Hepatocyte (in vitro differentiated cells): Measurements from ENCODE around the gene HEXD.

Experiments used
- EZH2 ChIP-seq: fragments of 200-600 bp; sonication (generic); IDR thresholded peaks from 2 replicates; pipeline ENCODE4 v1.6.1; 2016; ENCODE audit warnings: antibody characterized with exemption, mild to moderate bottlenecking, borderline replicate concordance
- TF ChIP-seq, protein P1 (sequence below): fragments of 200-600 bp; sonication (generic); IDR thresholded peaks from 2 replicates; pipeline ENCODE4 v1.5.1; 2016; ENCODE audit warnings: antibody characterized with exemption, mild to moderate bottlenecking; ENCODE audit not compliant: poor library complexity

DNA sequence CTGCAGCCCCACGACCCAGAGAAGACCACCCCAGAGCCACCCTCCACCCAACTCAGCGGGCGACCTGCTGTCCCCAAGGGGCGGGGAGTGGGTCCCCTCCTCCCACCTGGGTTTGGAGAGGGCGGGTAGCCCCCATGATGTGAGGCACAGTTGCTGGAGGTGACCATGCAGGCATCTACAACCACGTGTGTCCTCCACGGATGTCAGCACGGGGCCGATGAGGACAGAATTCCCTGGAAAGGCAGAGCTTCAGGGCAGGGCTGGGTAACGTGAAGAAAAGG lies 39.5 kb upstream of the HEXD start:
- TF ChIP-seq, protein P1, sequence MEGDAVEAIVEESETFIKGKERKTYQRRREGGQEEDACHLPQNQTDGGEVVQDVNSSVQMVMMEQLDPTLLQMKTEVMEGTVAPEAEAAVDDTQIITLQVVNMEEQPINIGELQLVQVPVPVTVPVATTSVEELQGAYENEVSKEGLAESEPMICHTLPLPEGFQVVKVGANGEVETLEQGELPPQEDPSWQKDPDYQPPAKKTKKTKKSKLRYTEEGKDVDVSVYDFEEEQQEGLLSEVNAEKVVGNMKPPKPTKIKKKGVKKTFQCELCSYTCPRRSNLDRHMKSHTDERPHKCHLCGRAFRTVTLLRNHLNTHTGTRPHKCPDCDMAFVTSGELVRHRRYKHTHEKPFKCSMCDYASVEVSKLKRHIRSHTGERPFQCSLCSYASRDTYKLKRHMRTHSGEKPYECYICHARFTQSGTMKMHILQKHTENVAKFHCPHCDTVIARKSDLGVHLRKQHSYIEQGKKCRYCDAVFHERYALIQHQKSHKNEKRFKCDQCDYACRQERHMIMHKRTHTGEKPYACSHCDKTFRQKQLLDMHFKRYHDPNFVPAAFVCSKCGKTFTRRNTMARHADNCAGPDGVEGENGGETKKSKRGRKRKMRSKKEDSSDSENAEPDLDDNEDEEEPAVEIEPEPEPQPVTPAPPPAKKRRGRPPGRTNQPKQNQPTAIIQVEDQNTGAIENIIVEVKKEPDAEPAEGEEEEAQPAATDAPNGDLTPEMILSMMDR, result no peak
- TF ChIP-seq EZH2, result no peak
